CD4-positive, alpha-beta T cell (primary cell): ENCODE measurements around the gene ADCY5. TPM values are rescaled to one million over a fixed set of nuclear protein-coding genes. Genes with fewer than 3 reads are reported as not detected.

ENCODE experiments used
- ATAC-seq: fragments of 200-7000 bp; cut with Tn5 transposase; one replicate; pipeline ENCODE4 v1.10.0; 2022; ENCODE audit warnings: mild to moderate bottlenecking; ENCODE audit not compliant: poor library complexity
- CTCF ChIA-PET: fragments of 350-600 bp; sonication (Branson Sonifier 250); formaldehyde crosslinking; loops from one replicate; lab custom pipeline; 2021; ENCODE audit warnings: antibody characterized with exemption, inconsistent platforms; lab: Charles Lee
- POLR2A ChIA-PET: fragments of 350-600 bp; sonication (Branson Sonifier 250); formaldehyde crosslinking; loops from one replicate; lab custom pipeline; 2021; ENCODE audit warnings: antibody characterized with exemption, inconsistent platforms; lab: Charles Lee
- DNase-seq, 14 experiments: peaks; one replicate each; pipeline ENCODE4 v3.0.0-alpha.2; 2013 to 2020; ENCODE audit warnings: mixed read lengths in 2 of 14
- H3K27ac ChIP-seq, 2 donors: one replicate each; pipeline versions ENCODE4 v1.5.1 to v1.7.0; 2013; ENCODE audit warnings: low read length in 2 of 2, low read depth in 1 of 2, mild to moderate bottlenecking in 1 of 2
- H3K27me3 ChIP-seq, 2 experiments: 1 replicate in 1 of 2; 2 replicates in 1 of 2; pipeline versions ENCODE4 v1.6.1 to v1.7.0; 2013; ENCODE audit warnings: low read length in 2 of 2, control low read depth in 1 of 2, mild to moderate bottlenecking in 1 of 2, moderate library complexity in 1 of 2; ENCODE audit not compliant: insufficient read depth in 2 of 2, control insufficient read depth in 1 of 2
- H3K36me3 ChIP-seq: one replicate; pipeline ENCODE4 v1.6.1; 2013; ENCODE audit warnings: low read length, control low read depth; ENCODE audit not compliant: insufficient read depth
- H3K4me1 ChIP-seq: one replicate; pipeline ENCODE4 v1.6.1; 2013; ENCODE audit warnings: low read length, control low read depth; ENCODE audit not compliant: insufficient read depth
- H3K4me3 ChIP-seq: one replicate; pipeline ENCODE4 v1.5.1; 2013; ENCODE audit warnings: mild to moderate bottlenecking, low read length, moderate library complexity
- H3K9me3 ChIP-seq, 2 experiments: 1 replicate in 1 of 2; 2 replicates in 1 of 2; pipeline versions ENCODE4 v1.6.1 to v1.7.0; 2013; ENCODE audit warnings: low read length in 2 of 2, mild to moderate bottlenecking in 2 of 2, control low read depth in 1 of 2, moderate library complexity in 1 of 2; ENCODE audit not compliant: control insufficient read depth in 1 of 2, insufficient read depth in 1 of 2
- H3K27ac Mint-ChIP-seq: one replicate; pipeline ENCODE4 v1.8.0; 2020; ENCODE audit warnings: mixed read lengths
- H3K27me3 Mint-ChIP-seq: one replicate; pipeline ENCODE4 v1.8.0; 2021; ENCODE audit warnings: mixed read lengths
- H3K36me3 Mint-ChIP-seq: one replicate; pipeline ENCODE4 v1.8.0; 2021; ENCODE audit warnings: low read depth, mixed read lengths
- H3K4me1 Mint-ChIP-seq: one replicate; pipeline ENCODE4 v1.8.0; 2021; ENCODE audit warnings: low read depth, mixed read lengths
- H3K4me3 Mint-ChIP-seq: one replicate; pipeline ENCODE4 v1.8.0; 2020; ENCODE audit warnings: mild to moderate bottlenecking, mixed read lengths
- H3K9me3 Mint-ChIP-seq: one replicate; pipeline ENCODE4 v1.8.0; 2020; ENCODE audit warnings: mixed read lengths
- intact Hi-C, 2 experiments: fragments of 100-400 bp; cut with DNase I in 1 of 2; cut with micrococcal nuclease in 1 of 2; formaldehyde crosslinking; loops; one replicate each; pipeline versions ENCODE4 v1.15.1 to v1.9.0; 2023 to 2025; cut with DNase I, micrococcal nuclease
- total RNA-seq, 174 experiments: library from RNA in 2 of 174; stranded (reverse) in 2 of 174; gene quantifications; one replicate each; pipeline ENCODE4 v1.2.3 and lab custom pipeline; 2021 to 2026
- TF ChIP-seq, protein P1 (sequence below): fragments of 200-600 bp; IDR thresholded peaks from one replicate; pipeline ENCODE4 v1.8.0; 2022; ENCODE audit warnings: antibody characterized with exemption, mild to moderate bottlenecking

Gene ADCY5
- total RNA-seq, 2 experiments from 2014 or later, result not detected

DNA sequence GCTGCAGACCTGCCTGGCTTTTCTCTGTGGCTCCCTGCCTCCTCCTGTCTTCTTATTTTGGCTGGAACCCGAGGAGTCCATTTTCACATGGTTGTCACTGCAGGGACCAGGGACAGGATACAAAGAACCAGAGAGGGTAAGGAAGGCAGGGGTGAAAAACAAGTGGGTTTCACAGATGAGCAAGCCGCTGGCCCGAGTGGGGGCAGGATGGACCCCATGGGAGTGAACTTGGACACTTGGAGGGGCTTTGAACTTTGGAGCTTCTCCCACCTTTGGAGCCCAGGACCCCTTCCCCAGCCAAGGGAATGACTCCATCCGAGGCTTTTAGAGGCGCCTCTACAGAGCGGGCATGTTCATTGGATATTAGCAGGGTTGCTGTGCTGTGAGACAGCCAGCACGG, 26.9 kb upstream of the ADCY5 start:
- no peak for ATAC-seq
- H3K36me3 ChIP-seq, result no peaks in the 10 kb centered on the region
- DNase-seq, result no peak
- POLR2A ChIA-PET, result no interaction called here
- no peak overlapping the region for H3K27ac ChIP-seq
- intact Hi-C loops, result no loop called here
- peaks cover 24% of the 10 kb centered on the region for H3K27me3 Mint-ChIP-seq
- H3K27ac Mint-ChIP-seq, result no peak overlapping the region
- CTCF ChIA-PET, result no interaction called here
- H3K4me3 Mint-ChIP-seq, result no peak overlapping the region
- no peak overlapping the region for H3K4me3 ChIP-seq
- H3K9me3 Mint-ChIP-seq, result no peaks in the 10 kb centered on the region
- peaks cover 0 to 5% of the 10 kb centered on the region in 2 experiments for H3K27me3 ChIP-seq
- TF ChIP-seq, protein P1, sequence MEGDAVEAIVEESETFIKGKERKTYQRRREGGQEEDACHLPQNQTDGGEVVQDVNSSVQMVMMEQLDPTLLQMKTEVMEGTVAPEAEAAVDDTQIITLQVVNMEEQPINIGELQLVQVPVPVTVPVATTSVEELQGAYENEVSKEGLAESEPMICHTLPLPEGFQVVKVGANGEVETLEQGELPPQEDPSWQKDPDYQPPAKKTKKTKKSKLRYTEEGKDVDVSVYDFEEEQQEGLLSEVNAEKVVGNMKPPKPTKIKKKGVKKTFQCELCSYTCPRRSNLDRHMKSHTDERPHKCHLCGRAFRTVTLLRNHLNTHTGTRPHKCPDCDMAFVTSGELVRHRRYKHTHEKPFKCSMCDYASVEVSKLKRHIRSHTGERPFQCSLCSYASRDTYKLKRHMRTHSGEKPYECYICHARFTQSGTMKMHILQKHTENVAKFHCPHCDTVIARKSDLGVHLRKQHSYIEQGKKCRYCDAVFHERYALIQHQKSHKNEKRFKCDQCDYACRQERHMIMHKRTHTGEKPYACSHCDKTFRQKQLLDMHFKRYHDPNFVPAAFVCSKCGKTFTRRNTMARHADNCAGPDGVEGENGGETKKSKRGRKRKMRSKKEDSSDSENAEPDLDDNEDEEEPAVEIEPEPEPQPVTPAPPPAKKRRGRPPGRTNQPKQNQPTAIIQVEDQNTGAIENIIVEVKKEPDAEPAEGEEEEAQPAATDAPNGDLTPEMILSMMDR, result no peak
- no peaks in the 10 kb centered on the region for H3K4me1 Mint-ChIP-seq
- no peaks in the 10 kb centered on the region for H3K4me1 ChIP-seq
- H3K36me3 Mint-ChIP-seq, result no peaks in the 10 kb centered on the region
- no peaks in the 10 kb centered on the region for H3K9me3 ChIP-seq

DNA sequence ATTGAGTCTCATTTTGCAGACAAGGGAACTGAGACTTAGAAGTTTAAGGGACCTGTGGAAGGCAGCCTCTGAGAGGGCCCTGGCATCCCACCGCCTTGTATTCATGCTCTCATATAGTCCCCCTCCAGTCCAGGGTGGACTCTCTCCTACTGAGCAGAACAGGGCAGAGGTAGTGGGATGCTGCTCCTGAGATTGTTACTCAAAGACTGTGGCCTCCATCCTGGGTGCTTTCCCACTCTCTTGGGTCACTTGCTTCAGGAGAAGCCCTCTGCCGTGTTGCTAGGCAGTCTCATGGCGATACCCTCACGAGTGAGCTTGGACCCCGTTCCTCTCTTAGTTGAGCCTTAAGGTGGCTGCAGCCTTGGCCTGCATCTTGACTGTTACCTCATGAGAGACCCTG, 22.2 kb upstream of the ADCY5 start:
- Mint-ChIP-seq H3K4me3 (no peak overlapping the region), H3K27ac (no peak overlapping the region), H3K27me3 (peaks cover 11% of the 10 kb centered on the region), H3K4me1 (no peaks in the 10 kb centered on the region), H3K9me3 (no peaks in the 10 kb centered on the region), H3K36me3 (no peaks in the 10 kb centered on the region)
- ChIA-PET POLR2A (no interaction called here), CTCF (no interaction called here)
- Histone ChIP-seq H3K4me1 (no peaks in the 10 kb centered on the region), H3K27me3 (peaks cover 0 to 3% of the 10 kb centered on the region in 2 experiments), H3K9me3 (no peaks in the 10 kb centered on the region), H3K36me3 (no peaks in the 10 kb centered on the region), H3K4me3 (no peak overlapping the region), H3K27ac (no peak overlapping the region)
- ATAC-seq (no peak), DNase-seq (no peak)
- TF ChIP-seq, protein P1, result no peak
- intact Hi-C loops, result no loop called here

DNA sequence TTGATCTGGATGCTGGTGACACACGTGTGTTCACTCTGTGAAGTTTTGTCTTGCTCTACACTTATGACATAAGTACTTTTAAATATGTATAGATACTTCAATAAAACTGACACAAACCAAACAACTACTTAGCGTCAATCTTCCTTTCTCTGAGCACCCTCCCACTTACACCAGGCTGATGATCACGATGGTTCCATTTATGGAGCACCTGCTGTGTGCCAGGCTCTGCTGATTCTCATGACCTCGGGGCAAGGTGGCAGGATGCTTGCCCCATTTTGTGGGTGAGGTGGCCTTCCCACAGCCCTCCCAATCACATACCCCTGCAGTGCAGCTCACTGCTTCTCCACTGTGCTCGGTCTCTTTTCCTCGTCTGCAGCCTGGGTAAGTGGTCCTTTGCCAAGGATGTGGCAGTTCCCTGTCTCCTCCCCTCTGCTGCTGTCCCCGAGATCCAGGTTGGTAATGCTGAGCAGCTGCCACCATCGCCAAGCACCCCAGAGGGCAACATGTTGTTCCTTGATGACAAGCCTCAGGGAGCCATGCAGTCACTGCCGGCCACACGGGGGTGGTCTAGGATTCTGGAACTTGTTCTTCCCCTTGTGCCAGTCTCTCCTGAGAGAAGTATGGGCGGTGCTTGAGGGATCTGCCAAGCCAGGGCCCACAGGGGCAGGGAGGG, 20.6 kb upstream of the ADCY5 start:
- peaks cover 16% of the 10 kb centered on the region for H3K27me3 Mint-ChIP-seq
- ChIA-PET CTCF (no interaction called here), POLR2A (no interaction called here)
- no peak overlapping the region for H3K4me3 Mint-ChIP-seq
- no peak overlapping the region for H3K4me3 ChIP-seq
- H3K27ac Mint-ChIP-seq, result no peak overlapping the region
- no peaks in the 10 kb centered on the region for H3K36me3 Mint-ChIP-seq
- no peak overlapping the region for H3K27ac ChIP-seq
- TF ChIP-seq, protein P1, result no peak
- no peaks in the 10 kb centered on the region for H3K36me3 ChIP-seq
- peaks cover 0 to 3% of the 10 kb centered on the region in 2 experiments for H3K27me3 ChIP-seq
- intact Hi-C loops, result no loop called here
- H3K9me3 Mint-ChIP-seq, result no peaks in the 10 kb centered on the region
- DNase-seq (no peak), ATAC-seq (no peak)
- no peaks in the 10 kb centered on the region for H3K4me1 Mint-ChIP-seq
- no peaks in the 10 kb centered on the region for H3K4me1 ChIP-seq
- H3K9me3 ChIP-seq, result no peaks in the 10 kb centered on the region
